HL-60 (cell line): ENCODE results near the gene B3GAT3.

Source experiments
- REST ChIP-seq: IDR thresholded peaks from 2 replicates; pipeline ENCODE4 v1.6.1; 2012; ENCODE audit warnings: low read depth; ENCODE audit not compliant: insufficient replicate concordance
- TF ChIP-seq, protein P1 (sequence below): IDR thresholded peaks from one replicate; pipeline ENCODE4 v1.5.1; 2011; ENCODE audit warnings: low read length, control low read depth, inconsistent platforms; ENCODE audit not compliant: insufficient read depth

GRCh38 chr11:62645671-62645945, 23.8 kb upstream of the B3GAT3 start:
- TF ChIP-seq, protein P1, sequence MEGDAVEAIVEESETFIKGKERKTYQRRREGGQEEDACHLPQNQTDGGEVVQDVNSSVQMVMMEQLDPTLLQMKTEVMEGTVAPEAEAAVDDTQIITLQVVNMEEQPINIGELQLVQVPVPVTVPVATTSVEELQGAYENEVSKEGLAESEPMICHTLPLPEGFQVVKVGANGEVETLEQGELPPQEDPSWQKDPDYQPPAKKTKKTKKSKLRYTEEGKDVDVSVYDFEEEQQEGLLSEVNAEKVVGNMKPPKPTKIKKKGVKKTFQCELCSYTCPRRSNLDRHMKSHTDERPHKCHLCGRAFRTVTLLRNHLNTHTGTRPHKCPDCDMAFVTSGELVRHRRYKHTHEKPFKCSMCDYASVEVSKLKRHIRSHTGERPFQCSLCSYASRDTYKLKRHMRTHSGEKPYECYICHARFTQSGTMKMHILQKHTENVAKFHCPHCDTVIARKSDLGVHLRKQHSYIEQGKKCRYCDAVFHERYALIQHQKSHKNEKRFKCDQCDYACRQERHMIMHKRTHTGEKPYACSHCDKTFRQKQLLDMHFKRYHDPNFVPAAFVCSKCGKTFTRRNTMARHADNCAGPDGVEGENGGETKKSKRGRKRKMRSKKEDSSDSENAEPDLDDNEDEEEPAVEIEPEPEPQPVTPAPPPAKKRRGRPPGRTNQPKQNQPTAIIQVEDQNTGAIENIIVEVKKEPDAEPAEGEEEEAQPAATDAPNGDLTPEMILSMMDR = no peak
- no peak for TF ChIP-seq REST
